IMR-90 (cell line): Measurements from ENCODE around the gene ELF2. TPM values are rescaled to one million over a fixed set of nuclear protein-coding genes. Genes with fewer than 3 reads are reported as not detected.

Experiments used
- ATAC-seq: fragments of 200-7000 bp; cut with Tn5 transposase; 2 replicates; pipeline ENCODE4 v1.9.1; 2020; ENCODE audit warnings: low read depth, mild to moderate bottlenecking, moderate library complexity
- BruUV-seq: library from RNA; stranded (reverse); fragments of 400-500 nt; replicated peaks from 2 replicates; lab custom pipeline; 2021; lab: Mats Ljungman, UMichigan
- CTCF ChIA-PET: fragments of 300-600 bp; formaldehyde crosslinking; extraction: SDS; loops from one replicate; lab custom pipeline; 2021; ENCODE audit warnings: antibody characterized with exemption; lab: Yijun Ruan, JAX
- POLR2A ChIA-PET: fragments of 300-600 bp; sonication (Branson Sonifier 250); formaldehyde crosslinking; loops from one replicate; lab custom pipeline; 2022; ENCODE audit warnings: antibody characterized with exemption; ENCODE audit not compliant: unreplicated experiment; lab: Charles Lee
- DNase-seq: peaks from one replicate; pipeline ENCODE4 v3.0.0; 2013
- H2AFZ ChIP-seq: replicated peaks from 2 replicates; pipeline ENCODE3; 2013; ENCODE audit warnings: low read length, mild to moderate bottlenecking; ENCODE audit not compliant: poor library complexity
- H2AK5ac ChIP-seq: 2 replicates; pipeline ENCODE4 v1.6.1; 2013; ENCODE audit warnings: low read depth, low read length, inconsistent platforms
- H2AK9ac ChIP-seq: replicated peaks from 2 replicates; pipeline ENCODE3; 2013; ENCODE audit warnings: mild to moderate bottlenecking, low read depth, low read length, moderate library complexity; ENCODE audit not compliant: poor library complexity
- H2BK120ac ChIP-seq: 2 replicates; pipeline ENCODE4 v1.6.1; 2013; ENCODE audit warnings: low read depth, low read length, inconsistent platforms
- H2BK15ac ChIP-seq: 3 replicates; pipeline ENCODE4 v1.6.1; 2013; ENCODE audit warnings: low read depth, low read length, inconsistent platforms
- H2BK20ac ChIP-seq: 2 replicates; pipeline ENCODE4 v1.6.1; 2013; ENCODE audit warnings: low read depth, mild to moderate bottlenecking, inconsistent platforms, low read length, moderate library complexity
- H2BK5ac ChIP-seq: 2 replicates; pipeline ENCODE4 v1.6.1; 2013; ENCODE audit warnings: mild to moderate bottlenecking, low read depth, low read length, inconsistent platforms; ENCODE audit not compliant: poor library complexity, severe bottlenecking
- H3K14ac ChIP-seq: replicated peaks from 2 replicates; pipeline ENCODE4 v1.6.1; 2013; ENCODE audit warnings: low read depth, low read length, inconsistent platforms
- H3K18ac ChIP-seq: 2 replicates; pipeline ENCODE4 v1.6.1; 2013; ENCODE audit warnings: low read depth, low read length, control low read depth
- H3K23ac ChIP-seq: 2 replicates; pipeline ENCODE4 v1.6.1; 2013; ENCODE audit warnings: low read depth, low read length, inconsistent platforms
- H3K27ac ChIP-seq: 2 replicates; pipeline ENCODE4 v1.5.1; 2013; ENCODE audit warnings: mild to moderate bottlenecking, control low read depth, low read length; ENCODE audit not compliant: insufficient read depth
- H3K27me3 ChIP-seq: 2 replicates; pipeline ENCODE4 v1.6.1; 2013; ENCODE audit warnings: low read length; ENCODE audit not compliant: control insufficient read depth, insufficient read depth
- H3K36me3 ChIP-seq: 2 replicates; pipeline ENCODE4 v1.6.1; 2013; ENCODE audit warnings: low read length, mixed read lengths; ENCODE audit not compliant: control insufficient read depth, insufficient read depth
- H3K4ac ChIP-seq: 2 replicates; pipeline ENCODE4 v1.6.1; 2013; ENCODE audit warnings: low read depth, low read length, inconsistent platforms
- H3K4me1 ChIP-seq: 2 replicates; pipeline ENCODE4 v1.6.1; 2013; ENCODE audit warnings: low read length, mixed read lengths; ENCODE audit not compliant: control insufficient read depth, insufficient read depth
- H3K4me2 ChIP-seq: 2 replicates; pipeline ENCODE4 v1.6.1; 2013; ENCODE audit warnings: low read depth, mild to moderate bottlenecking, control low read depth, low read length, moderate library complexity
- H3K4me3 ChIP-seq: 2 replicates; pipeline ENCODE4 v1.5.1; 2013; ENCODE audit warnings: low read depth, mild to moderate bottlenecking, control low read depth, low read length, moderate library complexity; ENCODE audit not compliant: insufficient read depth
- H3K56ac ChIP-seq: 2 replicates; pipeline ENCODE4 v1.6.1; 2013; ENCODE audit warnings: low read length, inconsistent platforms; ENCODE audit not compliant: insufficient read depth; ENCODE audit errors: extremely low read depth
- H3K79me1 ChIP-seq, 2 experiments: 2 replicates each; pipeline ENCODE4 v1.6.1; 2013; ENCODE audit warnings: low read length in 2 of 2, inconsistent platforms in 1 of 2, low read depth in 1 of 2
- H3K9ac ChIP-seq: 2 replicates; pipeline ENCODE4 v1.6.1; 2013; ENCODE audit warnings: low read depth, low read length, control low read depth
- H3K9me1 ChIP-seq: 2 replicates; pipeline ENCODE4 v1.6.1; 2013; ENCODE audit warnings: low read length, inconsistent platforms; ENCODE audit not compliant: insufficient read depth
- H3K9me3 ChIP-seq: 2 replicates; pipeline ENCODE4 v1.6.1; 2013; ENCODE audit warnings: low read length; ENCODE audit not compliant: control insufficient read depth, insufficient read depth
- H4K20me1 ChIP-seq: 2 replicates; pipeline ENCODE4 v1.6.1; 2013; ENCODE audit warnings: low read length, inconsistent platforms; ENCODE audit not compliant: insufficient read depth
- H4K5ac ChIP-seq: 2 replicates; pipeline ENCODE4 v1.6.1; 2013; ENCODE audit warnings: mild to moderate bottlenecking, low read depth, low read length, control low read depth
- H4K8ac ChIP-seq, 2 experiments: 2 replicates each; pipeline ENCODE4 v1.6.1; 2013; ENCODE audit warnings: low read depth in 2 of 2, low read length in 2 of 2, control low read depth in 1 of 2, inconsistent platforms in 1 of 2
- H4K91ac ChIP-seq: 2 replicates; pipeline ENCODE4 v1.6.1; 2013; ENCODE audit warnings: low read depth, low read length, inconsistent platforms; ENCODE audit not compliant: insufficient read depth
- BHLHE40 ChIP-seq: fragments of 150-350 bp; IDR thresholded peaks from 2 replicates; pipeline ENCODE4 v1.6.1; 2016; ENCODE audit warnings: mild to moderate bottlenecking, low read depth, low read length
- CEBPB ChIP-seq: IDR thresholded peaks from 2 replicates; pipeline ENCODE4 v1.6.1; 2012; ENCODE audit warnings: low read depth, low read length, improper control_type of control experiment
- CHD1 ChIP-seq: IDR thresholded peaks from 2 replicates; pipeline ENCODE4 v1.6.1; 2012; ENCODE audit warnings: low read depth, low read length, improper control_type of control experiment
- FOS ChIP-seq: fragments of 150-350 bp; IDR thresholded peaks from 2 replicates; pipeline ENCODE4 v1.6.1; 2016; ENCODE audit warnings: low read depth, low read length
- MAFK ChIP-seq: IDR thresholded peaks from 2 replicates; pipeline ENCODE4 v1.6.1; 2012; ENCODE audit warnings: low read depth, low read length, improper control_type of control experiment
- MAZ ChIP-seq: IDR thresholded peaks from 2 replicates; pipeline ENCODE4 v1.6.1; 2012; ENCODE audit warnings: low read depth, mild to moderate bottlenecking, low read length, improper control_type of control experiment, moderate library complexity, borderline replicate concordance
- MXI1 ChIP-seq: IDR thresholded peaks from 2 replicates; pipeline ENCODE4 v1.6.1; 2012; ENCODE audit warnings: low read depth, mild to moderate bottlenecking, low read length, moderate library complexity, borderline replicate concordance
- NFE2L2 ChIP-seq: fragments of 150-350 bp; IDR thresholded peaks from 2 replicates; pipeline ENCODE4 v1.6.1; 2016; ENCODE audit warnings: low read depth, mild to moderate bottlenecking, low read length
- POLR2A ChIP-seq: IDR thresholded peaks from 2 replicates; pipeline ENCODE4 v1.6.1; 2012; ENCODE audit warnings: mild to moderate bottlenecking, low read depth, low read length
- RAD21 ChIP-seq: IDR thresholded peaks from 2 replicates; pipeline ENCODE4 v1.6.1; 2012; ENCODE audit warnings: low read length, improper control_type of control experiment
- RCOR1 ChIP-seq: IDR thresholded peaks from 2 replicates; pipeline ENCODE4 v1.6.1; 2012; ENCODE audit warnings: mild to moderate bottlenecking, low read length, improper control_type of control experiment; ENCODE audit not compliant: insufficient replicate concordance
- RFX5 ChIP-seq: IDR thresholded peaks from 2 replicates; pipeline ENCODE4 v1.8.0; 2012; ENCODE audit warnings: low read depth, mild to moderate bottlenecking, low read length, moderate library complexity
- SMC3 ChIP-seq: fragments of 150-350 bp; IDR thresholded peaks from 2 replicates; pipeline ENCODE4 v1.6.1; 2016; ENCODE audit warnings: low read depth, mild to moderate bottlenecking, antibody characterized with exemption, low read length, moderate library complexity
- WGBS, 2 experiments: methylation state at CpG; one replicate each; pipeline versions ENCODE4 v1.1.5 to v1.1.7; 2013; ENCODE audit warnings: missing lambda C conversion rate in 2 of 2; ENCODE audit not compliant: insufficient read length in 1 of 2; ENCODE audit errors: extremely low coverage in 2 of 2; 5-methylcytosine and 5-hydroxymethylcytosine counted together
- dilution Hi-C: fragments of 300-500 bp; cut with HindIII; formaldehyde crosslinking; loops from one replicate; pipeline ENCODE4 v1.14.3; 2018; ENCODE audit warnings: low sequenced_read_pairs; ENCODE audit not compliant: unreplicated experiment
- in situ Hi-C: fragments of 300-500 bp; cut with MboI; formaldehyde crosslinking; loops from 3 replicates; pipeline ENCODE4 v1.14.3; 2019; ENCODE audit warnings: low sequenced_read_pairs, inconsistent platforms, mixed read lengths
- intact Hi-C: fragments of 100-400 bp; cut with micrococcal nuclease; formaldehyde crosslinking; loops from 2 replicates; pipeline ENCODE4 v1.10.0; 2022
- polyA plus RNA-seq, 3 experiments: library from polyadenylated mRNA; depleted of rRNA; stranded (reverse); fragments of >200 nt; gene quantifications; 2 replicates each; pipeline ENCODE4 v1.2.3, GENCODE V29; 2012; ENCODE audit warnings: low replicate concordance in 1 of 3
- total RNA-seq: library from RNA; depleted of rRNA; stranded (reverse); fragments of >200 nt; gene quantifications from 2 replicates; pipeline ENCODE4 v1.2.3, GENCODE V29; 2012
- TF ChIP-seq, protein P1 (sequence below): fragments of 150-350 bp; IDR thresholded peaks from 2 replicates; pipeline ENCODE4 v1.6.1; 2017; ENCODE audit warnings: mild to moderate bottlenecking, antibody characterized with exemption, low read length, low read depth
- TF ChIP-seq, protein P2 (sequence below): conservative IDR thresholded peaks from 2 replicates; pipeline ENCODE4 v1.5.1; 2012; ENCODE audit warnings: mild to moderate bottlenecking, low read depth, low read length, improper control_type of control experiment
- TF ChIP-seq, protein P3 (sequence below): fragments of 150-350 bp; IDR thresholded peaks from 2 replicates; pipeline ENCODE4 v1.6.1; 2016; ENCODE audit warnings: low read depth, mild to moderate bottlenecking, low read length, moderate library complexity, borderline replicate concordance

Gene ELF2
- total and polyA plus RNA-seq, 2 of the 4 experiments (the other 2 are of a cell fraction) = 14.5 to 42.3 TPM

DNA sequence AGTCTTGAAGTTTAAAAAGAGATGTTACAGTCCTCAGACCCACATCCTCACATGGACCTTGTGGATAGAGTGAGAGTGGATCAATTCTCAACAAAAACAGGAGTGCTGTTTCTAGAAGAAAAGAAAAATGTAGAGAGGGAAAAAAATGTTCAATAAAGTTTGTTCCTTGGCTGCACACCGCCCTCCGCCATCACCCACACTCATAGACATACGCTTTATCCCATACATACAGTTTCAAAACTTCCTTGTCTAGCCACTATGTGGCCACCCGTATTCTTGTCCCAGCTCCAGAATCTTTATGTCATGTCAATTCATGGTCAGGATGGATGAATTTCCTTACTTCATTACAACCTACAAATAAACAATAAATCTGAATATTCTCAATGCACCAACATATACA, 23.5 kb upstream of the ELF2 start:
- no peak overlapping the region for H2BK5ac ChIP-seq
- H4K91ac ChIP-seq = no peak overlapping the region
- H3K14ac ChIP-seq = no peak overlapping the region
- H3K9ac ChIP-seq = no peak overlapping the region
- H4K20me1 ChIP-seq = no peaks in the 10 kb centered on the region
- no peak overlapping the region for H2BK120ac ChIP-seq
- CTCF ChIA-PET = interaction anchor here (1.0 kb wide), 1 partner anchor 99 kb away, joined by 3 read pairs; no protein-coding TSS in a partner anchor
- H3K18ac ChIP-seq = no peak overlapping the region
- intact Hi-C loops (loop anchor here (10.0 kb wide), 1 partner anchor 364 kb away; no protein-coding TSS in a partner anchor), in situ Hi-C loops (no loop called here), dilution Hi-C loops (no loop called here)
- no peak overlapping the region for H4K5ac ChIP-seq
- no peak overlapping the region for H3K56ac ChIP-seq
- no peaks in the 10 kb centered on the region for H3K36me3 ChIP-seq
- H2BK15ac ChIP-seq = no peak overlapping the region
- no peaks in the 10 kb centered on the region for H3K4me1 ChIP-seq
- no peak overlapping the region for H2BK20ac ChIP-seq
- no TSS peak for BruUV-seq
- no peaks in the 10 kb centered on the region for H3K27me3 ChIP-seq
- no peak overlapping the region for H3K4me3 ChIP-seq
- no peak overlapping the region for H2AFZ ChIP-seq
- no peaks in the 10 kb centered on the region for H3K79me1 ChIP-seq
- H2AK9ac ChIP-seq = no peak overlapping the region
- no peak overlapping the region for H3K4me2 ChIP-seq
- 100% methylated on average over 2 of the region's 4 CpGs; no CpG with 5 or more reads in 1 of the 2 experiments for WGBS, 2 experiments
- H4K8ac ChIP-seq = no peak overlapping the region
- no peak overlapping the region for H3K4ac ChIP-seq
- H3K9me3 ChIP-seq = no peaks in the 10 kb centered on the region
- TF ChIP-seq, protein P1, sequence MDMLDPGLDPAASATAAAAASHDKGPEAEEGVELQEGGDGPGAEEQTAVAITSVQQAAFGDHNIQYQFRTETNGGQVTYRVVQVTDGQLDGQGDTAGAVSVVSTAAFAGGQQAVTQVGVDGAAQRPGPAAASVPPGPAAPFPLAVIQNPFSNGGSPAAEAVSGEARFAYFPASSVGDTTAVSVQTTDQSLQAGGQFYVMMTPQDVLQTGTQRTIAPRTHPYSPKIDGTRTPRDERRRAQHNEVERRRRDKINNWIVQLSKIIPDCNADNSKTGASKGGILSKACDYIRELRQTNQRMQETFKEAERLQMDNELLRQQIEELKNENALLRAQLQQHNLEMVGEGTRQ = no peak
- TF ChIP-seq BHLHE40 (no peak), SMC3 (no peak), RCOR1 (no peak), MAFK (no peak), FOS (no peak), RFX5 (no peak), NFE2L2 (no peak), RAD21 (no peak), POLR2A (no peak), CEBPB (no peak), MXI1 (no peak), CHD1 (no peak), MAZ (no peak)
- TF ChIP-seq, protein P2, sequence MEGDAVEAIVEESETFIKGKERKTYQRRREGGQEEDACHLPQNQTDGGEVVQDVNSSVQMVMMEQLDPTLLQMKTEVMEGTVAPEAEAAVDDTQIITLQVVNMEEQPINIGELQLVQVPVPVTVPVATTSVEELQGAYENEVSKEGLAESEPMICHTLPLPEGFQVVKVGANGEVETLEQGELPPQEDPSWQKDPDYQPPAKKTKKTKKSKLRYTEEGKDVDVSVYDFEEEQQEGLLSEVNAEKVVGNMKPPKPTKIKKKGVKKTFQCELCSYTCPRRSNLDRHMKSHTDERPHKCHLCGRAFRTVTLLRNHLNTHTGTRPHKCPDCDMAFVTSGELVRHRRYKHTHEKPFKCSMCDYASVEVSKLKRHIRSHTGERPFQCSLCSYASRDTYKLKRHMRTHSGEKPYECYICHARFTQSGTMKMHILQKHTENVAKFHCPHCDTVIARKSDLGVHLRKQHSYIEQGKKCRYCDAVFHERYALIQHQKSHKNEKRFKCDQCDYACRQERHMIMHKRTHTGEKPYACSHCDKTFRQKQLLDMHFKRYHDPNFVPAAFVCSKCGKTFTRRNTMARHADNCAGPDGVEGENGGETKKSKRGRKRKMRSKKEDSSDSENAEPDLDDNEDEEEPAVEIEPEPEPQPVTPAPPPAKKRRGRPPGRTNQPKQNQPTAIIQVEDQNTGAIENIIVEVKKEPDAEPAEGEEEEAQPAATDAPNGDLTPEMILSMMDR = no peak
- TF ChIP-seq, protein P3, sequence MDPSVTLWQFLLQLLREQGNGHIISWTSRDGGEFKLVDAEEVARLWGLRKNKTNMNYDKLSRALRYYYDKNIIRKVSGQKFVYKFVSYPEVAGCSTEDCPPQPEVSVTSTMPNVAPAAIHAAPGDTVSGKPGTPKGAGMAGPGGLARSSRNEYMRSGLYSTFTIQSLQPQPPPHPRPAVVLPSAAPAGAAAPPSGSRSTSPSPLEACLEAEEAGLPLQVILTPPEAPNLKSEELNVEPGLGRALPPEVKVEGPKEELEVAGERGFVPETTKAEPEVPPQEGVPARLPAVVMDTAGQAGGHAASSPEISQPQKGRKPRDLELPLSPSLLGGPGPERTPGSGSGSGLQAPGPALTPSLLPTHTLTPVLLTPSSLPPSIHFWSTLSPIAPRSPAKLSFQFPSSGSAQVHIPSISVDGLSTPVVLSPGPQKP = no peak
- no peak overlapping the region; the same call in 1 of the 2 replicates for H3K23ac ChIP-seq
- no peak for DNase-seq
- ATAC-seq = no peak
- no peaks in the 10 kb centered on the region for H3K9me1 ChIP-seq
- H2AK5ac ChIP-seq = no peak overlapping the region
- POLR2A ChIA-PET = no interaction called here
- no peak overlapping the region for H3K27ac ChIP-seq
